DOHH2 (cell line): Measurements from ENCODE around the gene RPN2.

Experiments used
- H3F3A ChIP-seq: fragments of 200-600 bp; sonication (generic), shearing (Covaris generic); 2 replicates; pipeline ENCODE4 v1.6.0; 2016; ENCODE audit warnings: antibody characterized with exemption, mild to moderate bottlenecking; ENCODE audit not compliant: control insufficient read depth, insufficient read depth
- H3K27ac ChIP-seq: fragments of 200-600 bp; sonication (generic); 2 replicates; pipeline ENCODE4 v1.5.1; 2014; ENCODE audit warnings: low read depth, mild to moderate bottlenecking, low read length, moderate library complexity
- H3K27me3 ChIP-seq: fragments of 200-600 bp; sonication (generic); 2 replicates; pipeline ENCODE4 v1.6.1; 2014; ENCODE audit warnings: mild to moderate bottlenecking, low read length, mixed read lengths; ENCODE audit not compliant: control insufficient read depth
- H3K36me3 ChIP-seq: fragments of 200-600 bp; sonication (generic); 2 replicates; pipeline ENCODE4 v1.6.1; 2014; ENCODE audit warnings: mild to moderate bottlenecking, low read length, moderate library complexity, mixed read lengths; ENCODE audit not compliant: control insufficient read depth
- H3K4me1 ChIP-seq: fragments of 200-600 bp; sonication (generic); 2 replicates; pipeline ENCODE4 v1.6.1; 2014; ENCODE audit warnings: mild to moderate bottlenecking, low read length, mixed read lengths; ENCODE audit not compliant: control insufficient read depth
- H3K4me2 ChIP-seq: fragments of 200-600 bp; sonication (generic); 2 replicates; pipeline ENCODE4 v1.6.0; 2014; ENCODE audit warnings: mild to moderate bottlenecking, low read length, moderate library complexity
- H3K4me3 ChIP-seq: fragments of 200-600 bp; sonication (generic); 2 replicates; pipeline ENCODE4 v1.5.1; 2014; ENCODE audit warnings: mild to moderate bottlenecking, low read length, mixed read lengths
- H3K79me2 ChIP-seq: fragments of 200-600 bp; sonication (generic); 2 replicates; pipeline ENCODE4 v1.6.1; 2014; ENCODE audit warnings: mild to moderate bottlenecking, low read length, mixed read lengths; ENCODE audit not compliant: control insufficient read depth
- H3K9me2 ChIP-seq: fragments of 200-600 bp; sonication (generic); replicated peaks from 2 replicates; pipeline ENCODE4 v1.6.1; 2014; ENCODE audit warnings: mild to moderate bottlenecking, low read length, mixed read lengths; ENCODE audit not compliant: control insufficient read depth
- H3K9me3 ChIP-seq: fragments of 200-600 bp; sonication (generic); 2 replicates; pipeline ENCODE4 v1.6.1; 2014; ENCODE audit warnings: antibody characterized with exemption, low read length, mixed read lengths; ENCODE audit not compliant: control insufficient read depth, insufficient read depth
- H4K20me1 ChIP-seq: fragments of 200-600 bp; sonication (generic); 2 replicates; pipeline ENCODE4 v1.6.0; 2014; ENCODE audit warnings: low read depth, mild to moderate bottlenecking, antibody characterized with exemption, low read length, moderate library complexity; ENCODE audit not compliant: control insufficient read depth, insufficient read depth
- EZH2phosphoT487 ChIP-seq: fragments of 200-600 bp; sonication (generic); IDR thresholded peaks from 2 replicates; pipeline ENCODE4 v1.6.1; 2017; ENCODE audit warnings: borderline replicate concordance, mild to moderate bottlenecking, antibody characterized with exemption, low read length, moderate library complexity, mixed read lengths
- TF ChIP-seq, protein P1 (sequence below): fragments of 200-600 bp; sonication (generic); IDR thresholded peaks from one replicate; pipeline ENCODE4 v1.5.1; 2014; ENCODE audit warnings: antibody characterized with exemption, mild to moderate bottlenecking, low read depth, low read length; ENCODE audit not compliant: poor library complexity, severe bottlenecking

RPN2 gene

DNA sequence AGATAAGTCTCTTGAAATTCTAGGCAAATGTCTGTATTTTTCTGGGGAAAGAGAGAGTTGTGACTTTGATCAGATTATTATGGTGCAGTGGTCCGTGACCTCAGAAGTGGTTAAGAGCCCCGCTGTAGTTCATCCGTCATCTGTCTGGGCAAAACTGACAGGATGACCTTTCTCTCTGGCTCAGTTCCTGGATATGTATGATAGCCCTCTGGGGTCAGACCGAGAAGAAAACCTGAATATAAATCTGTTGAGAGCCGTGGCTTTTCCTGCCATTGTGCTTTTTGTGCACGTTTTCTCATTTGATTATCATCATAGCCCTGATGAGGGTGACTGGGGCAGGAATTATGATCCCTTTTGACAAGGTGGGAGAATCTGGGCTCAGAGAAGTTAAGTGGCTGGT lies 55.9 kb downstream of the RPN2 start:
- no peaks in the 10 kb centered on the region for H3K27me3 ChIP-seq
- H3K9me2 ChIP-seq: no peaks in the 10 kb centered on the region
- TF ChIP-seq EZH2phosphoT487: no peak
- TF ChIP-seq, protein P1, sequence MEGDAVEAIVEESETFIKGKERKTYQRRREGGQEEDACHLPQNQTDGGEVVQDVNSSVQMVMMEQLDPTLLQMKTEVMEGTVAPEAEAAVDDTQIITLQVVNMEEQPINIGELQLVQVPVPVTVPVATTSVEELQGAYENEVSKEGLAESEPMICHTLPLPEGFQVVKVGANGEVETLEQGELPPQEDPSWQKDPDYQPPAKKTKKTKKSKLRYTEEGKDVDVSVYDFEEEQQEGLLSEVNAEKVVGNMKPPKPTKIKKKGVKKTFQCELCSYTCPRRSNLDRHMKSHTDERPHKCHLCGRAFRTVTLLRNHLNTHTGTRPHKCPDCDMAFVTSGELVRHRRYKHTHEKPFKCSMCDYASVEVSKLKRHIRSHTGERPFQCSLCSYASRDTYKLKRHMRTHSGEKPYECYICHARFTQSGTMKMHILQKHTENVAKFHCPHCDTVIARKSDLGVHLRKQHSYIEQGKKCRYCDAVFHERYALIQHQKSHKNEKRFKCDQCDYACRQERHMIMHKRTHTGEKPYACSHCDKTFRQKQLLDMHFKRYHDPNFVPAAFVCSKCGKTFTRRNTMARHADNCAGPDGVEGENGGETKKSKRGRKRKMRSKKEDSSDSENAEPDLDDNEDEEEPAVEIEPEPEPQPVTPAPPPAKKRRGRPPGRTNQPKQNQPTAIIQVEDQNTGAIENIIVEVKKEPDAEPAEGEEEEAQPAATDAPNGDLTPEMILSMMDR: no peak
- no peak overlapping the region for H3K4me2 ChIP-seq
- H3K36me3 ChIP-seq: peaks cover 98% of the 10 kb centered on the region
- no peaks in the 10 kb centered on the region for H4K20me1 ChIP-seq
- H3K27ac ChIP-seq: no peak overlapping the region
- H3K9me3 ChIP-seq: no peaks in the 10 kb centered on the region
- H3K4me3 ChIP-seq: no peak overlapping the region
- no peaks in the 10 kb centered on the region for H3F3A ChIP-seq
- no peaks in the 10 kb centered on the region for H3K79me2 ChIP-seq
- H3K4me1 ChIP-seq: no peaks in the 10 kb centered on the region

DNA sequence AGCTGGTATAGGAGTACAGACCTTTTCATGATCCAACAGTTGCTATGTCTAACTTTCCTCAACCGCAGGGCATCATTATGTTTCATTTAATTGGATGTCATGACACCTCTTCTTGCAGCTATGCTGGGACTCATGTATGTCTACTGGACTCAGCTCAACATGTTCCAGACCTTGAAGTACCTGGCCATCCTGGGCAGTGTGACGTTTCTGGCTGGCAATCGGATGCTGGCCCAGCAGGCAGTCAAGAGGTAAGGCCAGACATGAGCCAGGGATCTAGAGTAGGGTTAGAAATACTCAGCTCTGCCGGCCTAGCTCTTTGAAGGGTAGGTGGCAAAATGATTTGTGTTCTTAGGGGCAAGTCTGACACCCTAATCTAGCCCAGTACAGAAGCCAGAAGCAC lies 57.3 kb downstream of the RPN2 start:
- no peaks in the 10 kb centered on the region for H4K20me1 ChIP-seq
- no peaks in the 10 kb centered on the region for H3K9me2 ChIP-seq
- H3K4me1 ChIP-seq: no peaks in the 10 kb centered on the region
- no peaks in the 10 kb centered on the region for H3K27me3 ChIP-seq
- H3K79me2 ChIP-seq: no peaks in the 10 kb centered on the region
- TF ChIP-seq, protein P1: no peak
- no peak for TF ChIP-seq EZH2phosphoT487
- no peak overlapping the region for H3K27ac ChIP-seq
- H3K36me3 ChIP-seq: peaks cover 98% of the 10 kb centered on the region
- H3K9me3 ChIP-seq: no peaks in the 10 kb centered on the region
- H3K4me2 ChIP-seq: no peak overlapping the region
- no peak overlapping the region for H3K4me3 ChIP-seq
- H3F3A ChIP-seq: no peaks in the 10 kb centered on the region

DNA sequence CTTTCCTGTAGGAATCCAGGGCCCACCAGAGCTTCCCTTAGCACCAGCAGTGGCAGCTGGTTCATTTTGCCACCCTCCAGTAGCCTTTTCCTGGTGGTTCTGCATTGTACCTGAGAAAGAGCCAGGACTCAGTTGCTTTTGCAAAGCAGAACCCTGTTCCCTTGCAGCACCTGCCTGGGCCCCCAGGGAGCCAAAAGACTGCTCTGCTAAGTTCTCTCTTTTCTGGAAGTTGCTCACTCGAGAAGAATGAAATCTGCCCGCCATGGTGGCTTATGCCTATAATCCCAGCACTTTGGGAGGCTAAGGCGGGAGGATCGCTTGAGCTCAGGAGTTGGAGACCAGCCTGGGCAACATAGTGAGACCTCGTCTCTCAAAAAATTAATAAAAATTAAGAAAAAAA lies 58.5 kb downstream of the RPN2 start:
- Histone ChIP-seq H3K79me2 (no peaks in the 10 kb centered on the region), H3K9me2 (no peaks in the 10 kb centered on the region), H3K27me3 (no peaks in the 10 kb centered on the region), H3K4me3 (no peak overlapping the region), H4K20me1 (no peaks in the 10 kb centered on the region), H3K4me1 (no peaks in the 10 kb centered on the region), H3K27ac (no peak overlapping the region), H3K9me3 (no peaks in the 10 kb centered on the region), H3F3A (no peaks in the 10 kb centered on the region), H3K4me2 (no peak overlapping the region), H3K36me3 (peaks cover 98% of the 10 kb centered on the region)
- TF ChIP-seq EZH2phosphoT487: no peak
- TF ChIP-seq, protein P1: no peak

DNA sequence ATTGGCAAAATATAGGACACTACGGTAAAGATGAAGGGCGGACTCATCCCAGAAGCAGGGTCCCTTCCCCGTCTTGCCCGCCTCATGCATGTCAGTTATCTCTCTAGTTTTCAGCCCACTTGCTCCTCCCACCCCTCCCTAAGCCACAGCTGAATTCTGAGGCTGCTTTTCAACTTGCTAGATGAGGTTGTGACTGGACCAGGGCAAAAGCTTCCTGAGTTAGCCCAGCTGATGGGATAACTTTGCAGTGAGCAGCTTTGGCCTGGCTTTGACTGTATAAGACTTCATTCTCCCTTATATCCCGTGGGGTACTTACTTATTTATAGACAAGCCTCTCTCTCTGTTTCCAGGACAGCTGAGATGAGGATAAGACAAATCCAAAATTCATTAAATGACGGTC lies 59.3 kb downstream of the RPN2 start:
- H3K9me3 ChIP-seq: no peaks in the 10 kb centered on the region
- peaks cover 98% of the 10 kb centered on the region for H3K36me3 ChIP-seq
- no peaks in the 10 kb centered on the region for H3K79me2 ChIP-seq
- TF ChIP-seq, protein P1: no peak
- no peak for TF ChIP-seq EZH2phosphoT487
- no peaks in the 10 kb centered on the region for H4K20me1 ChIP-seq
- no peaks in the 10 kb centered on the region for H3K27me3 ChIP-seq
- H3K27ac ChIP-seq: no peak overlapping the region
- no peaks in the 10 kb centered on the region for H3K4me1 ChIP-seq
- H3K9me2 ChIP-seq: no peaks in the 10 kb centered on the region
- H3K4me3 ChIP-seq: no peak overlapping the region
- no peak overlapping the region for H3K4me2 ChIP-seq
- H3F3A ChIP-seq: no peaks in the 10 kb centered on the region
